ENCODE measurements around the gene RFC4. TPM values are rescaled to one million over a fixed set of nuclear protein-coding genes. Genes with fewer than 3 reads are reported as not detected.

RFC4 gene
- total and polyA plus RNA-seq, 2 of the 13 experiments (the other 11 are each of a cell fraction or from before 2014, with no cell fraction given) = 18.5 to 103 TPM

DNA sequence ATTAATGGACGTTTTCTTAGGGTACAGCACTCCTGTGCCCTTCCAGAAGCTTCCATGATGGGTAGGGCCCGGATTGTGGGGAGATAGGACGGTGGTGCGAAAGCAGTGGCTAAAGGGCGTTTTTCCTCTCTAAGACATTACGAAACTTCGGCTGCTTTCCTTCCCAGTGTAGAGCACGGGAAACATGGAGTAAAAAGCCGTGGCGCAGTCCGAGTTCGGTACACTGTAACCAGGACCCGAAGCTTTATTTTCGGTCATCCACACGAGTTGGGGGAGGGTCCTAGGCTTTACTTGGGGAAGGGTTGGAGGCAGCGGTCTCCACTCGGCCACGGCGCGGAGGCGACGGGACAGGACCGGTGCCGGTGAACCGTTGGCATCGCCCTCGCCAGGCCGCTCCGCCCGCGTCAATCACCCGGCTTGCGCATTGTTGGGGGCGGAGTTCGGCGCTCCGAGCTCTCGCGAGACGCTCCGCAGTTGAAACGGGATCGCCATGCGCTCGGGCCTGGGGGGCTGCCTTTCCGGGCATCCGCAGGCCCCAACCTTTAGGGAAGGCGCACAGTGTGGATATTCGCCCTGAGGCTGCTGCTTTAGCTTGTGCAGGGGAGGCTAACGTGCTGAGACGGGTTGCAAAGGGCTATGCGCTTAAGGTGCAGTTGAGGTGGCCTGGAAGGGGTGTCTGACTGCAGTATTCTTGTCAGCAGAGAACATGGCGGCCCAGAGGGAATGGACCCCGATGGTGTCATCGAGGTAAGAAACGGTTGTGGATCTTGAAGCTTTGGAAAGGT lies 22.4 kb downstream of the RFC4 start (continued):
- TF ChIP-seq, protein P1, sequence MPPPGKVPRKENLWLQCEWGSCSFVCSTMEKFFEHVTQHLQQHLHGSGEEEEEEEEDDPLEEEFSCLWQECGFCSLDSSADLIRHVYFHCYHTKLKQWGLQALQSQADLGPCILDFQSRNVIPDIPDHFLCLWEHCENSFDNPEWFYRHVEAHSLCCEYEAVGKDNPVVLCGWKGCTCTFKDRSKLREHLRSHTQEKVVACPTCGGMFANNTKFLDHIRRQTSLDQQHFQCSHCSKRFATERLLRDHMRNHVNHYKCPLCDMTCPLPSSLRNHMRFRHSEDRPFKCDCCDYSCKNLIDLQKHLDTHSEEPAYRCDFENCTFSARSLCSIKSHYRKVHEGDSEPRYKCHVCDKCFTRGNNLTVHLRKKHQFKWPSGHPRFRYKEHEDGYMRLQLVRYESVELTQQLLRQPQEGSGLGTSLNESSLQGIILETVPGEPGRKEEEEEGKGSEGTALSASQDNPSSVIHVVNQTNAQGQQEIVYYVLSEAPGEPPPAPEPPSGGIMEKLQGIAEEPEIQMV (CRISPR knock-in tag; IDR thresholded peaks at IDR 0.05; ENCODE audit: low read depth) = no peak
- TF ChIP-seq, protein P2, sequence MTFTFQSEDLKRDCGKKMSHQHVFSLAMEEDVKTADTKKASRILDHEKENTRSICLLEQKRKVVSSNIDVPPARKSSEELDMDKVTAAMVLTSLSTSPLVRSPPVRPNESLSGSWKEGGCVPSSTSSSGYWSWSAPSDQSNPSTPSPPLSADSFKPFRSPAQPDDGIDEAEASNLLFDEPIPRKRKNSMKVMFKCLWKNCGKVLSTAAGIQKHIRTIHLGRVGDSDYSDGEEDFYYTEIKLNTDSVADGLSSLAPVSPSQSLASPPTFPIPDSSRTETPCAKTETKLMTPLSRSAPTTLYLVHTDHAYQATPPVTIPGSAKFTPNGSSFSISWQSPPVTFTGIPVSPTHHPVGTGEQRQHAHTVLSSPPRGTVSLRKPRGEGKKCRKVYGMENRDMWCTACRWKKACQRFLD (CRISPR knock-in tag; IDR thresholded peaks at IDR 0.05; ENCODE audit: borderline replicate concordance) = no peak
- TF ChIP-seq YEATS4 (CRISPR knock-in tag; IDR thresholded peaks at IDR 0.05; ENCODE audit: borderline replicate concordance) (peak; percentile 13), PRPF4 (IDR thresholded peaks at IDR 0.05; ENCODE audit: low read depth, low read length, poor library complexity, severe bottlenecking) (no peak), FIP1L1 (IDR thresholded peaks at IDR 0.05; ENCODE audit: borderline replicate concordance, insufficient read depth, low read depth, low read length) (no peak), NFRKB (IDR thresholded peaks at IDR 0.05) (no peak), KLF16 (CRISPR knock-in tag; IDR thresholded peaks at IDR 0.05) (no peak), ZNF530 (CRISPR knock-in tag; IDR thresholded peaks at IDR 0.05; ENCODE audit: low read depth) (peak; percentile 51; the same call in 1 of the 2 replicates), CBFB (CRISPR knock-in tag; IDR thresholded peaks at IDR 0.05) (no peak), ZNF343 (CRISPR knock-in tag; IDR thresholded peaks at IDR 0.05) (0 out of 2 replicates have a peak, but pooled peaks have one; percentile 25), ZNF883 (CRISPR knock-in tag; IDR thresholded peaks at IDR 0.05; ENCODE audit: not compliant biosample characterization) (peak; percentile 6), HNF4G (IDR thresholded peaks at IDR 0.05; ENCODE audit: borderline replicate concordance, low read depth, low read length) (no peak), HNF4G (CRISPR knock-in tag; IDR thresholded peaks at IDR 0.05; ENCODE audit: borderline replicate concordance, low read depth) (no peak), TCF7L2 (IDR thresholded peaks at IDR 0.05; ENCODE audit: low read depth, low read length) (no peak), ZFP37 (CRISPR knock-in tag; IDR thresholded peaks at IDR 0.05; ENCODE audit: borderline replicate concordance) (peak; percentile 40; the same call in 1 of the 2 replicates), ZNF354B (CRISPR knock-in tag; IDR thresholded peaks at IDR 0.05) (0 out of 2 replicates have a peak, but pooled peaks have one; percentile 24)
- TF ChIP-seq, protein P3, sequence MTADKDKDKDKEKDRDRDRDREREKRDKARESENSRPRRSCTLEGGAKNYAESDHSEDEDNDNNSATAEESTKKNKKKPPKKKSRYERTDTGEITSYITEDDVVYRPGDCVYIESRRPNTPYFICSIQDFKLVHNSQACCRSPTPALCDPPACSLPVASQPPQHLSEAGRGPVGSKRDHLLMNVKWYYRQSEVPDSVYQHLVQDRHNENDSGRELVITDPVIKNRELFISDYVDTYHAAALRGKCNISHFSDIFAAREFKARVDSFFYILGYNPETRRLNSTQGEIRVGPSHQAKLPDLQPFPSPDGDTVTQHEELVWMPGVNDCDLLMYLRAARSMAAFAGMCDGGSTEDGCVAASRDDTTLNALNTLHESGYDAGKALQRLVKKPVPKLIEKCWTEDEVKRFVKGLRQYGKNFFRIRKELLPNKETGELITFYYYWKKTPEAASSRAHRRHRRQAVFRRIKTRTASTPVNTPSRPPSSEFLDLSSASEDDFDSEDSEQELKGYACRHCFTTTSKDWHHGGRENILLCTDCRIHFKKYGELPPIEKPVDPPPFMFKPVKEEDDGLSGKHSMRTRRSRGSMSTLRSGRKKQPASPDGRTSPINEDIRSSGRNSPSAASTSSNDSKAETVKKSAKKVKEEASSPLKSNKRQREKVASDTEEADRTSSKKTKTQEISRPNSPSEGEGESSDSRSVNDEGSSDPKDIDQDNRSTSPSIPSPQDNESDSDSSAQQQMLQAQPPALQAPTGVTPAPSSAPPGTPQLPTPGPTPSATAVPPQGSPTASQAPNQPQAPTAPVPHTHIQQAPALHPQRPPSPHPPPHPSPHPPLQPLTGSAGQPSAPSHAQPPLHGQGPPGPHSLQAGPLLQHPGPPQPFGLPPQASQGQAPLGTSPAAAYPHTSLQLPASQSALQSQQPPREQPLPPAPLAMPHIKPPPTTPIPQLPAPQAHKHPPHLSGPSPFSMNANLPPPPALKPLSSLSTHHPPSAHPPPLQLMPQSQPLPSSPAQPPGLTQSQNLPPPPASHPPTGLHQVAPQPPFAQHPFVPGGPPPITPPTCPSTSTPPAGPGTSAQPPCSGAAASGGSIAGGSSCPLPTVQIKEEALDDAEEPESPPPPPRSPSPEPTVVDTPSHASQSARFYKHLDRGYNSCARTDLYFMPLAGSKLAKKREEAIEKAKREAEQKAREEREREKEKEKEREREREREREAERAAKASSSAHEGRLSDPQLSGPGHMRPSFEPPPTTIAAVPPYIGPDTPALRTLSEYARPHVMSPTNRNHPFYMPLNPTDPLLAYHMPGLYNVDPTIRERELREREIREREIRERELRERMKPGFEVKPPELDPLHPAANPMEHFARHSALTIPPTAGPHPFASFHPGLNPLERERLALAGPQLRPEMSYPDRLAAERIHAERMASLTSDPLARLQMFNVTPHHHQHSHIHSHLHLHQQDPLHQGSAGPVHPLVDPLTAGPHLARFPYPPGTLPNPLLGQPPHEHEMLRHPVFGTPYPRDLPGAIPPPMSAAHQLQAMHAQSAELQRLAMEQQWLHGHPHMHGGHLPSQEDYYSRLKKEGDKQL (CRISPR knock-in tag; IDR thresholded peaks at IDR 0.05; ENCODE audit: low read depth) = no peak
- TF ChIP-seq, protein P4, sequence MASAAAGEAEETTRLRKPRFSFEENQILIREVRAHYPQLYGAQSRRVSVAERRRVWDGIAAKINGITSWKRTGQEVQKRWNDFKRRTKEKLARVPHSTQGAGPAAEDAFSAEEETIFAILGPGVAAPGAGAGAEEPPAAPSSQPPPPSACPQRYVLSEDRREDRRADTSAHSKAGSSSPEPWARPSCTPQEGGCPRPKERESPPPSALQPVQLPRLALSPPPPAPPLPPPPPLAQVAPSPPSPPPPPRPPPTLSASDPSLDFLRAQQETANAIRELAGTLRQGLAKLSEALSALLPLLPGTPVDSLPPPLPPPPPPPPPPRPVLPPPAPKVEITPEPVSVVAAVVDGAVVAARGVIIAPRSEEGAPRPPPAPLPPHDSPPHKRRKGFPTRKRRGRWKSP (CRISPR knock-in tag; IDR thresholded peaks at IDR 0.05) = no peak

Data from HepG2 (cell line).